ENCODE measurements around the gene SPRED1.
A peak's percentile ranks its signal among the peaks of the same experiment; 100 is the strongest.

The SPRED1 gene

GRCh38 chr15:38354315-38354929, 101.8 kb downstream of the SPRED1 start:
- ChIA-PET CTCF (interaction anchor here (0.6 to 1.0 kb wide), 5 partner anchors 35 to 358 kb away, joined by 3 to 6 read pairs (median 3); no protein-coding TSS in a partner anchor), POLR2A (interaction anchor here (1.0 kb wide), 1 partner anchor 102 kb away, joined by 3 read pairs; the partner anchor contains the start of gene SPRED1)
- TF ChIP-seq MEIS1 (CRISPR knock-in tag; IDR thresholded peaks at IDR 0.05; ENCODE audit: borderline replicate concordance): no peak
- TF ChIP-seq CTCF (tag by site-specific recombination; IDR thresholded peaks at IDR 0.05): peak; percentile 45
- TF ChIP-seq BCL6B (tag by site-specific recombination; IDR thresholded peaks at IDR 0.05): no peak
- TF ChIP-seq ZNF660 (tag by site-specific recombination; IDR thresholded peaks at IDR 0.05): peak; percentile 100
- TF ChIP-seq ZNF132 (tag by site-specific recombination; IDR thresholded peaks at IDR 0.05; ENCODE audit: borderline replicate concordance): no peak
- no peak for TF ChIP-seq ZNF555 (tag by site-specific recombination; conservative IDR thresholded peaks at IDR 0.05)
- no peak for TF ChIP-seq ZSCAN23 (tag by site-specific recombination; IDR thresholded peaks at IDR 0.05)
- no peak for TF ChIP-seq HOXC10 (CRISPR knock-in tag; IDR thresholded peaks at IDR 0.05)
- TF ChIP-seq ZNF654 (tag by site-specific recombination; IDR thresholded peaks at IDR 0.05; ENCODE audit: low read depth): peak; percentile 73
- TF ChIP-seq ZNF2 (tag by site-specific recombination; IDR thresholded peaks at IDR 0.05): no peak
- Histone ChIP-seq H3K36me3 (ENCODE audit: control insufficient read depth in 2 of 2, insufficient read depth in 1 of 2, low read length in 2 of 2) (peaks cover 0 to 11% of the 10 kb centered on the region in 2 experiments; a peak in 1 of 3 replicates), H3K4me1 (ENCODE audit: control insufficient read depth, insufficient read depth, low read length) (no peaks in the 10 kb centered on the region), H3K9me3 (ENCODE audit: control insufficient read depth, insufficient read depth, low read depth, low read length) (no peaks in the 10 kb centered on the region), H3K27ac (ENCODE audit: extremely low read depth, low read depth, low read length) (no peak overlapping the region), H3K4me3 (ENCODE audit: low read depth, low read length) (no peak overlapping the region)

GRCh38 chr15:38362355-38362754, 109.7 kb downstream of the SPRED1 start:
- ChIA-PET CTCF (no interaction called here), POLR2A (no interaction called here)
- TF ChIP-seq ZNF514 (tag by site-specific recombination; IDR thresholded peaks at IDR 0.05) (no peak), ZBTB26 (tag by site-specific recombination; optimal IDR thresholded peaks at IDR 0.05) (no peak), ZNF792 (tag by site-specific recombination; IDR thresholded peaks at IDR 0.05) (no peak), ZNF677 (tag by site-specific recombination; IDR thresholded peaks at IDR 0.05) (no peak), TCF7L2 (IDR thresholded peaks at IDR 0.05; ENCODE audit: borderline replicate concordance, low read depth, low read length) (no peak), SCRT2 (tag by site-specific recombination; IDR thresholded peaks at IDR 0.05) (no peak)
- no peaks in the 10 kb centered on the region for H3K36me3 ChIP-seq (ENCODE audit: control insufficient read depth in 2 of 2, insufficient read depth in 1 of 2, low read length in 2 of 2)
- no peaks in the 10 kb centered on the region for H3K9me3 ChIP-seq (ENCODE audit: control insufficient read depth, insufficient read depth, low read depth, low read length)
- no peak overlapping the region for H3K4me3 ChIP-seq (ENCODE audit: low read depth, low read length)
- no peak overlapping the region for H3K27ac ChIP-seq (ENCODE audit: extremely low read depth, low read depth, low read length)
- H3K4me1 ChIP-seq (ENCODE audit: control insufficient read depth, insufficient read depth, low read length): no peaks in the 10 kb centered on the region

- Histone ChIP-seq H3K4me1 (ENCODE audit: control insufficient read depth, insufficient read depth, low read length) (no peaks in the 10 kb centered on the region), H3K9me3 (ENCODE audit: control insufficient read depth, insufficient read depth, low read depth, low read length) (no peaks in the 10 kb centered on the region), H3K4me3 (ENCODE audit: low read depth, low read length) (no peak overlapping the region), H3K36me3 (ENCODE audit: control insufficient read depth in 2 of 2, insufficient read depth in 1 of 2, low read length in 2 of 2) (no peaks in the 10 kb centered on the region), H3K27ac (ENCODE audit: extremely low read depth, low read depth, low read length) (no peak overlapping the region)
- ChIA-PET POLR2A (no interaction called here), CTCF (no interaction called here)
- no peak for TF ChIP-seq OSR2 (tag by site-specific recombination; IDR thresholded peaks at IDR 0.05)
- no peak for TF ChIP-seq KLF16 (tag by site-specific recombination; IDR thresholded peaks at IDR 0.05)
- TF ChIP-seq ZFP37 (tag by site-specific recombination; IDR thresholded peaks at IDR 0.05): no peak
- no peak for TF ChIP-seq ZBTB48 (tag by site-specific recombination; IDR thresholded peaks at IDR 0.05)
- TF ChIP-seq ZNF658 (tag by site-specific recombination; IDR thresholded peaks at IDR 0.05): no peak
- TF ChIP-seq ZFHX2 (tag by site-specific recombination; conservative IDR thresholded peaks at IDR 0.05): no peak
- TF ChIP-seq ZXDB (tag by site-specific recombination; IDR thresholded peaks at IDR 0.05): no peak
- no peak for TF ChIP-seq TRIM28 (IDR thresholded peaks at IDR 0.05; ENCODE audit: borderline replicate concordance, low read length)
- TF ChIP-seq ZNF24 (tag by site-specific recombination; IDR thresholded peaks at IDR 0.05): no peak
- no peak for TF ChIP-seq MZF1 (tag by site-specific recombination; IDR thresholded peaks at IDR 0.05; ENCODE audit: borderline replicate concordance)
- no peak for TF ChIP-seq ZNF837 (tag by site-specific recombination; IDR thresholded peaks at IDR 0.05)
- no peak for TF ChIP-seq ZNF791 (tag by site-specific recombination; IDR thresholded peaks at IDR 0.05)
- TF ChIP-seq ZNF37A (tag by site-specific recombination; IDR thresholded peaks at IDR 0.05): no peak
- TF ChIP-seq HOXA7 (CRISPR knock-in tag; IDR thresholded peaks at IDR 0.05; ENCODE audit: borderline replicate concordance): no peak
- TF ChIP-seq ZNF274 (IDR thresholded peaks at IDR 0.05; ENCODE audit: low read length): no peak
- TF ChIP-seq ZNF274 (tag by site-specific recombination; IDR thresholded peaks at IDR 0.05; ENCODE audit: borderline replicate concordance): no peak
Observed at GRCh38 chr15:38367476-38367875, 114.8 kb downstream of the SPRED1 start.
